ENCODE results near the gene IRF7.

DNA sequence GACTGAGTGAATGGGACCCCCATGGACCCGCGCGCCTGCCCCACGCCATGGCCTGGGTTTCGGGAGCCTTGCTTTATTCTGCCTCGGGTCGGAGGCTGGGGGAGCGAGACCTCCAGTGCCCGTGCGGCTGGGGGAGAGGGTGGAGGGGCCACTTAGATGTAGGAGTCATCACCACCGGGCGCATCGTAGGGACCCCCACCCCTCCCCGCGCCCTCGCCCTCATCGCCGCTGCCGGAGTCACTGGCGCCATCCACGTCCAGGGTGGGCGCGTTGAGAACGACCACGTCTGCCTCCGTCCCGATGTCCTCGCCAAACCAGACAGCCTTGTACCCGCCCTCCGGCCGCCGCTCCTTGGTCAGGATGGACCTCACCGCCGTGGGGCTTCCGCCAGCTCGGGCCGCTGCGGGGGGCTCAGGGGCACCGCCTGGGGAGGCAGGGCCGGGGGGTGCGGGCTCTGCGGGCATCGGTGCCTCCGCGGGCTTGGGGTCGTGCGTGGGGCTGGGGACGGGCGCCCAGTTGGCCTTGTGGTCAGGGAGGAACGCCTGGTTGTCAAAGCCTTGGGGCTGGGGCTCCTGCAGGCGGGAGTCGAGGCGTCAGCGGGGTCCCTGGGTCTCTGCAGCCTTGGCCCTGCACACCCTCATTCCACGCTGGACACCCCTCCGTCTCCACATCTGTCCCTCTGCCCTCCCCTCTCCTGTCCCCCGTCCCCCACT, 1.6 kb upstream of the IRF7 start:
- TF ChIP-seq CEBPB (IDR thresholded peaks at IDR 0.05; ENCODE audit: low read depth, low read length) (no peak), MAZ (IDR thresholded peaks at IDR 0.05; ENCODE audit: borderline replicate concordance, low read depth, low read length) (no peak), NFE2L2 (IDR thresholded peaks at IDR 0.05; ENCODE audit: low read depth, low read length) (no peak), SMC3 (IDR thresholded peaks at IDR 0.05; ENCODE audit: low read depth, low read length) (no peak), CHD1 (IDR thresholded peaks at IDR 0.05; ENCODE audit: low read depth, low read length) (no peak)
